Kidney tubule cell (primary cell): ENCODE results near the gene ERC2.

Experiments
- DNase-seq: peaks from one replicate; pipeline ENCODE4 v3.0.0-alpha.2; 2018; ENCODE audit warnings: low spot score

The ERC2 gene

GRCh38 chr3:55619046-55619808 lies 849.0 kb downstream of the ERC2 start:
- DNase-seq: no peak

- no peak for DNase-seq
These were observed 850.9 kb downstream of the ERC2 start for GRCh38 chr3:55617385-55617784.

DNA sequence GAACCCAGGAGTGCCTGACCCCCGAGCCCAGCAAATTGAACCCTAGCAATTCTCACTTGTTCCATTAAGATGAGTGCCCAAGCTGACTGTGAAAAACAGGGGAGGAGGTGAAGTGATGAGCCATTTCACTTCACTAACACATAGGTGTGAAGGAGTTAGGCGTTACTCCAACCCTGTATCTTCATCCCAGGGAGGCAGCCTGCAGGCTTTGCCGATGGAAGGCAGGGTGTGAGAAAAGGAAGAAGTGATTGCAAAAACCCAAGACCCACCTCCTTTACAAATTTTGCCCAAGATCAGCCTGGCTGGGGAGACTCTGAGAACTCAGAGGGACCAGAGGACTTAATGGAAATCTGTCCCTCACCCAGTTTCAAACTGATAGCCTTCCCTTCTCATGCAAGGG lies 851.5 kb downstream of the ERC2 start:
- DNase-seq: no peak

DNA sequence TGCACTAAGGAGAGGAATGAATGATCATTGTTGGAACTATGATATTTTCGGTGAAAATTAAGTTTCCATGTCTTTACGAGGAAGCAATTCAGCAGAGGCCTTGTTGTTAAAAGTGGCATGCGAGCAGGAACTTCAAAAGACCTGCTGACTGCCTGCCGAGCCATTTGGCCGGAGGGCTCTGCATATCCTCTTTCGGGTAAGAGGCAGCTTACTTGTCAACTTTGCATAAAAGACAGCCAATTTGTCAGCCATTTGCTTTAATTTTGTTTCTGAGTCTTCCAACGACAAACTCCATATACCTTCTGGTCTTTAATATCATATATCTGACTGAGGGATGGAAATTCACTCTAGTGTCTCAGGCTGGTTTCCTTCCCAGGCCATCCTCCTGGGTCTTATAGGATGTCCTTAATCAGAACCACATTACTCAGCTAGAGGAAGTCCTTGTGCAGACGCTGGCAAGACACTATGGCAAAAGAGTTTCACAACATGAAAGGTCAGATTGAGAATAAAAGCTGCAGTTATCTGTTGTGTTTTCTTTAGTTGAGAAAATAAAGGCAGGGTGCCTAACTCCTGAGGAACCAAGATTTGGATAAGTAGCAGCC lies 852.5 kb downstream of the ERC2 start:
- no peak for DNase-seq

DNA sequence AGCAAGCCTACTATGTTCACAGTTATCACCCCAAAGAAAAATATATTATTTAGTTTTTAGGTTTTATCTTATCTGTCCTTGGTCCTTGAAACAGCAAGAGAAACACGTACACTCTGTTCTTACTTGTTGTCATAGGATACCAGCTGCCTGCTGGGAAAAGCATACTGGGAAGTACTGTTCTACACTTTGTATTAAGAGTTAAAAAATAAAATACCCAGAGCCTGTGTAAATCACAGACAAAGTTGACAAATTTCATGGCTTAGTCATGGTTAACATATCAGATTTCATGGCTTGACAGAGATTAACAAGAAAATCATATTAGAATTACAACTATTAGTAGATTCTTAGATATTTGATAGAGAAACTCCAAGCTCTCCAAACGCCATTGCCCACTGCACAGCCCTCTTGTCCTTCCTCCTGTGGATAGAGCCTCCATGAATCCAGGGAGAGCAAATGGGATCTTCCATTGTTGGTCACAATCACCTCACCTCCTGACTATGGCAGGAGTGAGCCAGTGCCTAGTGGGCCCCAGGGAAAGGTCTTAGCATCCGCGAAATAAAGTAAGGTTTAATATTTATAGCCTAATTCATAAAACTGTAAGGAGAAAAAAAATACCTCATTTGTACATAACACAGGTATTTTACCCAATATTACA lies 853.1 kb downstream of the ERC2 start:
- DNase-seq: no peak

DNA sequence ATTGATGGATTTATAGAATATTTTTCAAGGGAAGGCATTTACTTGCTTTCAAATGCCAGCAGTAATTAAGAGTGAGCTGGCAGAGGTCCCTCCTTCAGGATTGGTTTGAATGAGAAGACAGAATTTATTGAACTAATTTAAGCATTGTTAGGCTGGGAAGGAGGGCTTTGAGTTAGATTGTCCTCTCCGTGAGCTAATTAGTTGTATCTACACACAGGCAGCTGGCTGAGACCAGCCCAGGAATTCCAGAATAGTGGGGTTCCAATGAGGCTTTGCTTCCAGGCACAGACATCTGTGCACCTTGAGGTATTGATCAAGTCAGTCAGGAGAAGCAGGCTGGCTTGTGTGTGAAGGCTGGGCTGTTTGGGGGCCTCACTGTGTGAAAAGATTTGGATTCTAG lies 857.1 kb downstream of the ERC2 start:
- DNase-seq: no peak

DNA sequence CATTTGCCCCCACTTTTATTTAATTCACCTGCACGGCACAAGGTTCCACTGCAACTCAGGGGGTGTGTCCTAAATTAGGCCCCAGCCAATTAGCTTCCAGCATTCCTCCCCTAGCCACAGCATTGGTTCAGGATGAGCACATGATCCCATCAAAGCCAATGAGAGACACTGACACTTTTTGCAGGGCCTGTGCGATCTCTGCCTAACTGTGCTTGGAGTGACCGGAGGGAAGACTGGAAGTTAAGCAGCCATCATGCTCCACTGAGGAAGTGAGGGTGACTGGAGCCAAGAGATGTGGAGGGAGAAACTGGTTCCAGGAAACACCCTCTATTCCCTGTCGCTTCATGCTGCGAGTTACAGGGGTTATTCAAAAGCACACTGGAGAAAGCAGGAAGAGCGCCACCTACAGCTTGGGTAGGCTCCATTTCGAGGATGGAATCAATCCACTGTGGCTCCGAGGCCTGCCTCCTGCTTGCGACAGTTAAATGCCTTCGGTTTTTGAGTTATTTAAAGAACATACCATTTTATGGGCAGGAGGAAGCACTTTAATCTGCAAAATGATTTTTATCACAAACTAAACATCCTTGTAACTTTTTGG lies 858.9 kb downstream of the ERC2 start:
- DNase-seq: no peak

DNA sequence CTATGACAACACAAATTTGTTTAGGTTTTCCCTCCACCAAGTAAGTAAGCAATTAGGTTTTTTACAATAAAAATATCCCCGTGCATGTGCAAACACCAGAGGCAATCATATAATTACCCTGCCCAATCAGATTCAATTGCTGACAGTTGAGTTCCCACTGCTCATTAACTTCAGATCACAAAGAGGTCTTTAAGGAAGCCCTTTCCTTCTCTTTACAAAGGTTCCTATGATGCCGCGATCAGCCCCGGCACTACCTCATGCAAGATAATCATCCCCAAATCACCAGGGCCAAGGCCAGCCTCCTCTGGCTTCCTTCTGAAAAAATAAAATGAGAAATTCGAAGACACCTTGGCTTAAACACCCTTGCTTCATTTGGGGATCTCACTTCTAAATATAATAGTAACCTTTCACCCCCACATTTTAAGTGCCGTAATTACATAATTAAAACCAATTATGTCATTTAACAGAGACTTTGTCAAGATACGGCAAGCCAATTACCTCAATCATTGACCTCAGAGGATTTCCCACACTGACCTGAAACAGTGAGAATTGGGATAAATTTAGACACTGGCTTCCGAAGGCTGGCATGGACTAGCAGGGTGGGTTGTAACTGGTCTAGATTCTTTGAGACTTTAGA lies 859.8 kb downstream of the ERC2 start:
- DNase-seq: no peak

DNA sequence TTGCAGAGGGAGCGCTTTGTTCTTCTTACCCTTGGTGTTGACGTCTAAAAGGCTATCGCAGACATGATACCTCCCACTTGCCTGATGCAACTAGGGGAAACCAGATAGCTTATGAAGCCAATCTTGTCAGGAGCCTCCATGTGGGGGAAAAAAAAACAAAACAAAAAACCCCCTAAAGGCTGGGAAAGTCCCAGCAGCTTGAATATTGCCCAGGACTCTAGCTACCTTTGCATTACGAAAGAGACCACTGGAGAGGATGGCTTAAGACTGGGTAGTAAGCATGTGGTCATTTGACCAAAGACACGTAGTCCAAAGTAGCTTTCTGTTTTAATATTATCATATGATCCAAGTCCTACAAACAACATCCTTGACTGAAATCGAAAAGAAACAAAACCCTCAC lies 860.4 kb downstream of the ERC2 start:
- no peak for DNase-seq

DNA sequence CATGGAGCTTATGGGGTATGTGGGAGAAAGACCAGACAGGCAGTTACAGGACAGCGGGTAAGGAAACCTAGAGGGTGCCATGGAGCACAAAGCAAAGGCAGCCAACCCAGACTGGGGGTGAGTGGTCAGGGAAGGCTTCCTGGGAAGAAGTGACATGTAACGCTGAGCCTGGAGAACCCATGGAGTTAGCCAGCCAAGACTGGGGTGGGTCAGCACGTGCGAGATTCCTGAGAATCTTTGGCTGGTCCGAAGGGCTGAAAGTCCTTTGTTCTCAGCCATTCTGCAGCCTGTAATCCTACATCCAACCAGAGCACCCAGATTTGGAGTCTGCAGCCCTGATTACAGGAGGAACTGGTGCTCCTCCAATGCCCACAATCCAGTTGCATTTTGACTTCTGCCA lies 861.1 kb downstream of the ERC2 start:
- no peak for DNase-seq

GRCh38 chr3:55605443-55606236 lies 862.6 kb downstream of the ERC2 start:
- no peak for DNase-seq

- no peak for DNase-seq
These were observed 863.4 kb downstream of the ERC2 start for GRCh38 chr3:55604846-55605245.

DNA sequence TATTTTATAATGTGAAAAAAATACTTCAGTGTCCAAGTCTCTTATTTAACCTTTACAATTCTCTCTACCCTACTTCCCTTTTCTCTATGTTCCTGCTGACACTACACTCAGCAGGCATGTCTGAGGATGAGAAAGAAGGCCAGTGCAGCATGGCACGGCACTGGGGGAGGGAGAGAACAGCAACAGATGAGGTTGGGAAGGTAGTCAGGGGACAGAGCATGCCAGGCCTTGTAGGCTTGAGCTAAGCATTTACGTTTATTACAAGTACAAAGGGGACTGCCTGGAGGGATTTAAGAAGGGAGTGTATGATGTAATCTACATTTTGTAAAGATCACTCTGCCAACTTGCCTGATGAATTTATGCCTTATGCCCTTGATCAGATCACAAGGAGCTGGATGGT lies 863.9 kb downstream of the ERC2 start:
- DNase-seq: no peak

DNA sequence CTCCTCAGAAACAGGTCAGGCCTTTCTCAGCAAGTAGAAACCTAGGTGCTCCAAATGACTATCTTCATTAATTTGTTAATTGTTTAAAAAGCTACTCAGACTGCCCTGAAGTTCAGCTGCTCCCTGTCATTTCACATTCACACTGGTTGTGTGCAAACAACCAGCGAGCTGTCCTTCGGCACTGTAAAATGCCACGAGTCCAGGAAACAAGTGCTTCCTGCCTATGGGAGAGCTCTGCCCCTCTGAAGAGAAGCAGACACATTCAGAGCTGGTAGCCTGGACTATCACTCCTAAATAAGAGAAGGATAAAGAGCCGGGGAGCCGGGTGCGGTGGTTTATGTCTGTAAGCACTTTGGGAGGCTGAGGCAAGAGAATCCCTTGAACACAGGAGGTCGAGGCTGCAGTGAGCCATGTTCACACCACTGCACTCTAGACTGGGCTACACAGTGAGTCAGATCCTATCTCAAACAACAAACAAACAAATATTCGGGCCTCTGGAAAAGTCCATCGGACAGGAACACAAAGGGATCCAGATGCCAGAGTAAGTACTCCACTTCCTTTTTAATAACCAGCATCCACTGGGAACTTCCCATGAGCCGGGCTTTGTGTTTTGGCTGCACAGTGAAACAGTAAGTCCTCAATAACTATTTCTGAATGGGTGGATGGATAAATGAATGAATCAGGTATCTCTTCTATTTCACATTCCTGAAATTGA lies 866.7 kb downstream of the ERC2 start:
- DNase-seq: no peak

GRCh38 chr3:55598224-55598623 lies 870.0 kb downstream of the ERC2 start:
- DNase-seq: no peak

GRCh38 chr3:55597641-55598040 lies 870.6 kb downstream of the ERC2 start:
- no peak for DNase-seq

GRCh38 chr3:55596212-55596611 lies 872.1 kb downstream of the ERC2 start:
- DNase-seq: no peak

DNA sequence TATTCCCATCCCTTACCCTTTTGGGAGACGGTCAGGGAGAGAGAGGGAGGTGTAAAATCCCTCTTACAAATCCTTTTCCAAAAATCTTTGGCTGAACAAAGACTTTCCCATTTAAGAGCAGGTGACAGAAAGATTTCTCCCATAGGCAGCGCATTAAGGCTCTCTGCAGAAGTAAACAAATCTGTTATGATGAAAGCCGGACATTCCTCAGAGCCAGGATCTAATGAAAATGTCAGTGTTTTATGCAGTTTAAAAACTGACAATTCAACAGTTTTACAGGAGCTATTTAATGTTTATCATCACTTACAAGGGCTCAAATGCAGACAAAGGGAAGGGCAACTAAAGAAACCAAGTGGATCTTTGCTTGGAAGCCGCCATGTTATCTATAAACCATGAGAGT lies 872.8 kb downstream of the ERC2 start:
- no peak for DNase-seq

DNA sequence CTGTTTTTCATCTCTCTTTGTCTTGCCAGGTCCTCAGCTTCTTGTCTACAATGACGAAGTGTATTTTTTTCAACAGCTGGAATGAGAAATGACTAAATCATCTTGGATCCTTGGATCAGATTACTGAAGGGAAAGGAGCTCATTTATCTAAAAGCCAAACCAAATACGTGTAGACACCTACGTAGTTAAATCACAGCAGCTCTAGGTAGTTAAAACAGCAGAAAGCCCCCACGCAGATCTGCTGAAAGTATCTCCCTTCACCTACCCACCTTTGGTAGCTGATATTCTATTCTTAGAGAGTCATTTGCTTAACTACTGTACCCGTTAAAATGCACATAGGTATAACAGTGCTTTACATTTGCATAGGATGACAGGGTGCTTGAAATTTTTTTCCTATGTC lies 875.7 kb downstream of the ERC2 start:
- DNase-seq: no peak

- DNase-seq: peak; percentile 13
These were observed 876.4 kb downstream of the ERC2 start for GRCh38 chr3:55591888-55592287.

DNA sequence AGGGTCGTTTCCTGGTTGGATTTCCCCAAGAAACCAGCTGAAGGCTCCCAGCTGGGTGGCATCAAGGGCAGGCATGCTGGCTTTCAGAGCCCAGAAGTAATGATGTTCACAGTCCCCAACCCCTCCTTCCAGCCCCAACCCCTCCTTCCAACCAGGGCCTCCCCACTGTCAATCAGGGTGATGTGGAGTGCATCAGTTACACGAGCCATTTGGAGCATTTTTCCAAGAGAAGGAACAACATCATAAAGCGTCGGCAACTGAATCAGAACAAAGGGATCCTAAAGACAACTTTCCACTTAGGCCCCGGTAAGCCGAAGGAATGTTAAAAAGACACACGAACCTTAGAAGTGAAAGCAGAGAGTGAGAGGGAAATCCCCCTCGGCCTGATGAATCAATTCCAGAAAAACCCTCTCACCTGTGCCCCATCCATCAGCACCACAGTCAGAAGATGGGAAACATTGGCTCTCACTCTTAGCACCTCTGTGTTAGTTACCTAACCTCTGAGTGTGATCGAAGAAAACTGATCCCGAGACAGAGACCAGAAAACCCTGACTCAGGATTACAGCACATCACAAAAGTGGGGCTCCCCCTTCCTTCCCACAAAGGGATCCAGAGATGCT lies 880.0 kb downstream of the ERC2 start:
- peak; percentile 8 for DNase-seq
